DND-41 (cell line): Measurements from ENCODE around the gene ITPR1.

ENCODE experiments used
- CTCF ChIP-seq: IDR thresholded peaks from 2 replicates; pipeline ENCODE4 v1.5.1; 2012; ENCODE audit warnings: borderline replicate concordance, low read length, moderate library complexity, mild to moderate bottlenecking; ENCODE audit not compliant: poor library complexity, severe bottlenecking; ENCODE audit errors: extremely low read depth
- EZH2 ChIP-seq: IDR thresholded peaks from 3 replicates; pipeline ENCODE4 v1.6.1; 2012; ENCODE audit warnings: borderline replicate concordance, low read depth, mild to moderate bottlenecking, moderate library complexity, low read length, inconsistent platforms; ENCODE audit not compliant: severe bottlenecking

- TF ChIP-seq CTCF (no peak), EZH2 (no peak)
Measured at GRCh38 chr3:4498446-4498845, 5.3 kb downstream of the ITPR1 start.
